Hepatocyte (in vitro differentiated cells): ENCODE data around the gene MGAT5B.

ENCODE experiments used
- CTCF ChIP-seq: fragments of 200-600 bp; sonication (generic); IDR thresholded peaks from 2 replicates; pipeline ENCODE4 v1.5.1; 2016; ENCODE audit warnings: antibody characterized with exemption, mild to moderate bottlenecking; ENCODE audit not compliant: poor library complexity
- EZH2 ChIP-seq: fragments of 200-600 bp; sonication (generic); IDR thresholded peaks from 2 replicates; pipeline ENCODE4 v1.6.1; 2016; ENCODE audit warnings: antibody characterized with exemption, mild to moderate bottlenecking, borderline replicate concordance
- EZH2phosphoT487 ChIP-seq: fragments of 200-600 bp; sonication (generic); IDR thresholded peaks from one replicate; pipeline ENCODE4 v1.6.1; 2018; ENCODE audit warnings: antibody characterized with exemption, mild to moderate bottlenecking, low read depth, moderate library complexity; ENCODE audit not compliant: unreplicated experiment, severe bottlenecking

- TF ChIP-seq CTCF (no peak), EZH2 (no peak), EZH2phosphoT487 (no peak)
Measured at GRCh38 chr17:76830987-76831715, 37.1 kb upstream of the MGAT5B start.
